Measurements from ENCODE around the gene ANK2.

The ANK2 gene

GRCh38 chr4:113347245-113347644 is 297.8 kb downstream of the ANK2 start:
- no peak for DNase-seq (ENCODE audit: low read depth)

- DNase-seq (ENCODE audit: low read depth): no peak
Measured at GRCh38 chr4:113349430-113349829, 300.0 kb downstream of the ANK2 start.

DNA sequence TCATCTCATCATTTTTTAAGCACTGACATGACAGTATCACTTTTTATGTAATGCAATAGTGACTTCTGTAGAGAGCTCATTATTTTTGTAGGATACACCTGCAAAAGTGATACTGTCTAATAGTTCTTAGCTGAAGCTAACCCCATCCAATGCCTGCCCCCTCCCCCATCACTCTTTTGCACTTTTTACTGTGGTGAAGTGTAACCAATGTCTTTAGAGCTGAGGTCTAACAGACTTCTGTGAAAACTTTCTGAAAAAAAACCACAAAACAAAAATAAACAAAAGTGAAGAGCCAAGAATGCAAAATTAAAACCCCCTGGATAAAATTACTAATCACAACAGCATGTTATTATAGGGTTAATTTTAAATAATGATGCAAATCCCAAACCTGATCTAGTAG is 301.1 kb downstream of the ANK2 start:
- no peak for DNase-seq (ENCODE audit: low read depth)

DNA sequence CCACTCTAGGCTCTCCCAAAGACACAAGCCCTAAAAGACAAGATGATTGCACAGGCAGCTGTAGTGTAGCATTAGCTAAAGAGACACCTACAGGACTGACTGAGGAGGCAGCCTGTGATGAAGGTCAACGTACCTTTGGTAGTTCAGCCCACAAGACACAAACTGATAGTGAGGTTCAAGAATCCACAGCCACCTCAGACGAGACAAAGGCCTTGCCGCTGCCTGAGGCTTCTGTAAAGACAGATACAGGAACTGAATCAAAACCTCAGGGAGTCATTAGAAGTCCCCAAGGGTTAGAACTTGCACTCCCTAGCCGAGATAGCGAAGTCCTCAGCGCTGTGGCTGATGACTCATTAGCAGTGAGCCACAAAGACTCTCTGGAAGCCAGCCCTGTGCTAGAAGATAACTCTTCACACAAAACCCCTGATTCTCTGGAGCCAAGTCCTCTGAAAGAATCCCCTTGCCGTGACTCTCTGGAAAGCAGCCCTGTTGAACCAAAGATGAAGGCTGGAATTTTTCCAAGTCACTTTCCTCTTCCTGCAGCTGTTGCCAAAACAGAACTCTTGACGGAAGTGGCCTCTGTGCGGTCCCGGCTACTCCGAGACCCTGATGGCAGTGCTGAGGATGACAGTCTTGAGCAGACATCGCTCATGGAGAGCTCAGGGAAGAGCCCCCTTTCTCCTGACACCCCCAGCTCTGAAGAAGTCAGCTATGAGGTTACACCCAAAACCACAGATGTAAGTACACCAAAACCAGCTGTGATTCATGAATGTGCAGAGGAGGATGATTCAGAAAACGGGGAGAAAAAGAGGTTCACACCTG is 306.3 kb downstream of the ANK2 start:
- DNase-seq (ENCODE audit: low read depth): peak; percentile 65

- DNase-seq (ENCODE audit: low read depth): no peak
Measured at GRCh38 chr4:113356453-113356852, 307.0 kb downstream of the ANK2 start.

GRCh38 chr4:113358784-113359183 is 309.3 kb downstream of the ANK2 start:
- no peak for DNase-seq (ENCODE audit: low read depth)

DNA sequence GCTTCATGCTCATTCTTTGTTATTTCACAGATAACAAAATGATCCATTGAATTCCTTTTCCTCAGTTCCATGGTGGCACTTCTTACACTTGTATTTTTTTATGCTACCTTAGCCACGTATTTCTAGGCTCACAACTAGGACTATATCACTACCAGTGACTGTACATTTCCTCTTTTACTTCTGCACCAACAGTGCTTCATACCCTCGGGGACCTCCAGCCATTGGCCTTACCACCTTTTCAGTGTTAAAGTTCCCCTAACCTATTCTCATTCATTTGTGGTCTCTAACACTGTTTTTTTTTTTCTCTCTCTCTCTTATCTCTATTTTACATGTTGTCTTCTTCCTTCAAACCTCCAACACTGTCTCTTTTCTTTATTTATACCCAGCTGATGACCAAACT is 315.9 kb downstream of the ANK2 start:
- no peak for DNase-seq (ENCODE audit: low read depth)

GRCh38 chr4:113368056-113368455 is 318.6 kb downstream of the ANK2 start:
- no peak for DNase-seq (ENCODE audit: low read depth)

- DNase-seq (ENCODE audit: low read depth): no peak
Measured at GRCh38 chr4:113371111-113371510, 321.7 kb downstream of the ANK2 start.

DNA sequence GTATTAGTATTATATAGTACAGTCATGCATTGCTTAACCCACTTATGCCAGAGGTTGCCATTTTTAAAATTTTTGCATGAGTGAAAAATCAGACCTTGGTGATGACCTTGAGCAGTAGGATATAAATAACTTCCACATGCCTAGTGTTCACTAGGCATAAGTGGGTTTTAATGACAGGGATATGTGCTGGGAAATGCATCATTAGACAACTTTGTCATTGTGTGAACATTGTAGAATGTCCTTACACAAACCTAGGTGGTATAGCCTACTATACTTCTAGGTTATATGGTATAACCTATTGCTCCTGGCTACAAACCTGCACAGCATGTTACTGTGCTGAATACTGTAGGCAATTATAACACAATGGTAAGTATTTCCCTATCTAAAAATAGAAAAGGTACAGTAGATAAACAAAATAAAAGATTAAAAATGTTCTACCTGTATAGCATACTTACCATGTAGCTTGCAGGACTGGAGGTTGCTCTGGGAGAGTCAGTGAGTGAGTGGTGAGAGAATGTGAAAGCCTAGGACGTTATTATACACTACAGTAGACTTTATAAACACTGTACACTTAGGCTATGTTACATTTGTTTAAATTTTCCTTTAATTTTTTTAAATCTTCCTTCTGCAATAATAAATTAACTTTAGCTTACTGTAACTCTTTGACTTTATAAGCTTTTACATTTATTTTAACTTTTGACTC is 326.7 kb downstream of the ANK2 start:
- DNase-seq (ENCODE audit: low read depth): no peak

DNA sequence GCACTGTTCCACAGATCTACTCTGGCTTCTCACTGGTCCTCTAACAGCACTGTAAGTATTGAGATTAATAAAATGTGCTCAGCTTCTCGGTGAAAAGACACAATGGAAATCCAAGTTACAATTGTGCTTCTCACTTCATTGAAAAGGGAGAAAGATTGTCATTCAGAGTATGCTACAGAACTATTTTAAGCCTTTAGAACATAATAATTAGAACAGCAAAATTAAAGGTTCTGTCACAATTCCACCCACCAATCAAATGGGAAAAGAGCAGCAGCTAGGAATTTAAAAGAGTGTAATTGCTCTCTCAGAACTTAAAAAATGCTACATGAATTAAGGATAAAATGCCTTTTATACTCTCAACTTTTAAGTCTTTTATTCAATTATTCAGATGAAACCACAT is 329.4 kb downstream of the ANK2 start:
- no peak for DNase-seq (ENCODE audit: low read depth)

DNA sequence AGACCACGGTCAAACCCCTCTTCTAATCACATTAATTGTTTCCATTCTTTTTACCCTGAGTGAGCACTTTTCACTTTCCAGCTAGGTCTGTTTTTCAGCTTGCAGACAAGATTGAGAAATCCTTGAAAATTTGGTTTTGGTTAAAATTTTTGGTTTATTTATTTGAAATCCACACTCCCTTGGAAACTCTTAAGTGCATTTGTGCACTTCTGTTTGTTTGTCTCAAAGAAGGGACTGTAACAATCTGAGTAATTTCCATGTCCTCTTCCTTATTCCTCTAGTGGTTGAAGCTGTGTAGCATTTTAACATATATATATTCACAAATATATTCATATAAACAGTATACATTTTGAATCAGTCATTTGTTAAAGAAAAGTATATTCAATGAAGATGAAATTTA is 333.3 kb downstream of the ANK2 start:
- DNase-seq (ENCODE audit: low read depth): no peak

GRCh38 chr4:113383111-113383785 is 333.8 kb downstream of the ANK2 start:
- no peak for DNase-seq (ENCODE audit: low read depth)

DNA sequence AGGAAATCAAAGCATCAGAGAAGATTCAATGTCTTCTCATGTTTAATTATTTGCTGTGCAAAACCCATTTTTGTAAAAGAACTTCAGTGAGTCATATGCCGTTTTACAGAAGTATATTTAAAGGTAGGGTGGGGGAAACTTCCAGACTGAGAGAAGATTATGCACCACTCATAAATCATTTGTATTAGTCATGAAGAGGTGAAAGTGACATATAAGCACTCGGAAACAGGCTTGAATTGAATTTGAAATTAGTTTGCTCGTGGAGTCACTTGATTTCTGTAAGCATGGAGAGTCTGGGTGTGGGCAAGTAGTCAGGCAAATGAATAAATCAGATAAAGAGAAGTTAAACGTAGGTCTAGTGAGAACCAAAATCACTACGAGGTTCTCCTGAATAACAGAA is 335.1 kb downstream of the ANK2 start:
- DNase-seq (ENCODE audit: low read depth): no peak

DNA sequence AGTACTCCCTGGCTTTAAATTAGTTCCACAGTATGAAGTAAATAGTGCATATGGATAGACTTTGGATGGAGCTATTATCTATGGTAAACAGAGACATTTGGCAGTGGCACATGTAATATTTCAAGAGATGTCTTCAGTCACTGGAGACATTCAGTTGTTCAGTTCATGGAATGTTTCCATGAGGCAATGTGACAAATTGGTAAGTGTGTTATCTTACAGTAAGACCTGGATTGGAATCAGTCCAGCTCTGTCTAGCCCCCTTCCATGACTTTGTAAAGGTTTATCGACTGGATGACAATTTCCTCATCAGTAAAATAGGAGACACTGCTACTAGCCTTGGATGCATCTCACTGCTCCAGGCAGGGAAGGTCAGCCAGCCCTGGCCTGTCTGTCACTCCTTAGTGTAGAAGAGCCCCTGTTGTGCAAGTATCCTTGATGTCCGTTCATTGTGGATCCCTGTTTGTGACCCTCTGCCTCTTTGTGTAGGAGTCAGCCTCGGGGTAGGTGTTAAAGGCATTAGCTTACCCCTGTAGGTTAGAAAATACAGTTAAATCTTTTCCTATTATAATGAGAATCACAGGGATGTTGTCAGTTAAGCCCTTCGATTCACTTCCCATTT is 335.9 kb downstream of the ANK2 start:
- no peak for DNase-seq (ENCODE audit: low read depth)

DNA sequence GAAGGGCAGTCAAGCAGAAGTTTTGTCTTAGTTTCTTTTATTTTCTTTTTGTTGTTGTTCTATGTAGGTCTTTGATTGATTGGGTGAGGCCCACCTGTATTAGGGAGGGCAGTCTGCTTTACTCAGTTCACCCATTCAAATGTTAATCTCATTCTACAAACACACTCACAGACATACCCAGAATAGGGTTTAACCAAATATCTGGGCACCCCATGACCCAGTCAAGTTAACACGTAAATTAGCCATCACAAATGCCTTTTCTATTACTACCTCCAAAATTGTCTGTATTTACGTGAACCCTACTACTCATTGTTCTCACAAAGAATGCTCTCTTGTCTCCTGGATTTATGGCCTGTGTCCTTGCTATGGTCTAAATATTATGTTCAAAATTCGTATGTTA is 339.7 kb downstream of the ANK2 start:
- DNase-seq (ENCODE audit: low read depth): no peak

- no peak for DNase-seq (ENCODE audit: low read depth)
Measured at GRCh38 chr4:113390850-113391249, 341.4 kb downstream of the ANK2 start.

DNA sequence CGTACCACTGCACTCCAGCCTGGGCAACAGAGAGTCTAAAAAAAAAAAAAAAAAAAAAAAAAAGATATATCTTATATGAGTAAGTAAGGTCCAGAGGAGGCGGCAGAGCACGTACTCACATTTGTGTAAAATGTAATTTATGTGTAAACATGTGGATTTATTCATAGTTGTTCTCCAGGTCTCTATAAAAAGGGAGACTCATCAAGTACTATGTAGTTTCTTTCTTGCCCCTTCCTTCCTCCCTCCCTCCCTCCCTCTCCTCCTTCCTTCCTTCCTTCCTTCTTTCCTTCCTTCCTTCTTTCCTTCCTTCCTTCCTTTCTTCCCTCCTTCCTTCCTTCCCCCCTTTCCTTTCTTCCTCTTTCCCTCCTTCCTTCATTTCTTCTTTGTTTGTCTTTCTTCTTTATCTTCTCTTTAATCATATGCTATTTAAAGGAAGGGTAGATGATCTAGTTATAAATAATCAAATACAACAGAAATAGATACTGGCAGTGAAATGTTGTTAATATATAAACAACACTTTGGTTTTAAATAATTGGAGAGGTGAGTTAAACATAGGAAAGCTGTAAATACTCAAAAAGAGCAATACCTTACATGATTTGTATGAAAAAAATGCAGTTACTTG is 344.8 kb downstream of the ANK2 start:
- DNase-seq (ENCODE audit: low read depth): no peak

- peak; percentile 51 for DNase-seq (ENCODE audit: low read depth)
Measured at GRCh38 chr4:113394730-113395530, 345.5 kb downstream of the ANK2 start.

- DNase-seq (ENCODE audit: low read depth): no peak
Measured at GRCh38 chr4:113397114-113397701, 347.8 kb downstream of the ANK2 start.
